GM18861 (cell line): Measurements from ENCODE around the gene ZNF100.
"Not testable (repeated sequence)": the region's sequence is repeated elsewhere in the genome, so short reads cannot be mapped to it uniquely, and the experiment has no call there.

Experiments used
- ATAC-seq: cut with Tn5 transposase; IDR thresholded peaks from one replicate; pipeline ENCODE4 v1.9.1; 2021; ENCODE audit not compliant: unreplicated experiment

The ZNF100 gene

DNA sequence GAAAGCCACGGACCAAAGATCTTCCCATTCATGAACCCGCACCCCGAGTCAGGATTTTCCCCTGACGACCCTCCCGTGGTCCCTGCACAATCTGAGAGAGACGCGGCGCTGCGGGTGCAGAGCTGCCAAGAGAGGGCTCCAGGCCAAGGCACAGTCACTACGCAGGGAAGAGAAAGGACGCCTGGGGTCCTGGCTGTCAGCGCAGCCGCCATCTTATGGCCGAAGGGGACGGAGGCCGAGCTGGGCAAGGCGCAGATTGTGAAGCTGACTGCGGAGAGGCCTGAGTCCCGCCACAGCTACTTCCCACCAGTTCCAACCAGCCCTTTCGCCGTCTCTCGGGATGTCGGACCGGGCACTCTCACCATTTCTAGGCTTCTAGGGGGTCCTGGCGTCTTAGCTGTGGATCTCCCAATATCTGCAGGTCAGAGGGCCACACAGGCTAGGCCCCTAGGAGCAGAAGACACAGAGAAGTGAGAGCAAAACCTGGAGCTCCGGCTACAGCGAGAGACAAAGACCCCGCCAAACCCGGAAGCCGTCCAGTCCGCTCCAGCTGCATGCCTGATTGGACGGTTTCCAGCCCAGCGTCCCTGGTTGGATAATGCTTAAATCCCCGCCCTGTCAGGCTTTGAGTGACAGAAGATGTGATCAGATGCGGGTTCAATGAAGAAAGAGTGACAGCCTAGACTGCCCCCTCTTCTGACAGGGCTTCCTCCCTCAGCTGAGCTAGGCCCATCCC, at the start of gene ZNF100:
Gene ZNF100, minus strand, starts transcription at position 515 of the 736 bp plus-strand sequence. Its CDS starts 150 bp downstream, at position 365.
- ATAC-seq, result peak; percentile 94

DNA sequence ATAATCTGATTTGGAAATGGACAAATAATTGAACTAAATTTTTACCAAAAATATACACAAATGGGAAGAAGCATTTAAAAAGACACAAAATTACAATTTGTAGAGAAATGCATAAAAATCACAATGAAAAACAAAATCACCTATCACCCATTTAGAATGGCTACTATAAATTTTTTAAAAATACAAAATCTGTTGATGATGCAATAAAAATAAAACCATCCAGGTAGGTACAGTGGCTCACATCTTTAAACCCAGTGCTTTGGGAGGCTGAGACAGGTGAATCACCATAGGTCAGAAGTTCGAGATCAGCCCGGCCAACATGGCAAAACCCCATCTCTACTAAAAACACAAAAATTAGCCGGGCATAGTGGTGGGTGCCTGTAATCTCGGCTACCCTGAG, 45.1 kb upstream of the ZNF100 start:
- ATAC-seq, result no peak

DNA sequence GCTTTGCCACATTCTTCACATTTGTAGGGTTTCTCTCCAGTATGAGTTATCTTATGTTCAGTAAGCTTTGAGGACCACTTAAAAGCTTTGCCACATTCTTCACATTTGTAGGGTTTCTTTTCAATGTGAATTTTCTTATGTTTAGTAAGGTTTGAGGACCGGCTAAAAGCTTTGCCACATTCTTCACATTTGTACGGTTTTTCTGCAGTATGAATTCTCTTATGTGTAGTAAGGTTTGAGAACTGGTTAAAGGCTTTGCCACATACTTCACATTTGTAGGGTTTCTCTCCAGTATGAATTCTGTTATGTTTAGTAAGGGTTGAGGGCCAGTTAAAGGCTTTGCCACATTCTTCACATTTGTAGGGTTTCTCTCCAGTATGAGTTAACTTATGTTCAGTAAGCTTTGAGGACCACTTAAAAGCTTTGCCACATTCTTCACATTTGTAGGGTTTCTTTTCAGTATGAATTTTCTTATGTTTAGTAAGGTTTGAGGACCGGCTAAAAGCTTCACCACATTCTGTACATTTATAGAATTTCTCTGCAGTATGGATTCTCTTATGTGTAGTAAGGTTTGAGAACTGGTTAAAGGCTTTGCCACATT, 41.1 kb upstream of the ZNF100 start:
- not testable (repeated sequence) for ATAC-seq

DNA sequence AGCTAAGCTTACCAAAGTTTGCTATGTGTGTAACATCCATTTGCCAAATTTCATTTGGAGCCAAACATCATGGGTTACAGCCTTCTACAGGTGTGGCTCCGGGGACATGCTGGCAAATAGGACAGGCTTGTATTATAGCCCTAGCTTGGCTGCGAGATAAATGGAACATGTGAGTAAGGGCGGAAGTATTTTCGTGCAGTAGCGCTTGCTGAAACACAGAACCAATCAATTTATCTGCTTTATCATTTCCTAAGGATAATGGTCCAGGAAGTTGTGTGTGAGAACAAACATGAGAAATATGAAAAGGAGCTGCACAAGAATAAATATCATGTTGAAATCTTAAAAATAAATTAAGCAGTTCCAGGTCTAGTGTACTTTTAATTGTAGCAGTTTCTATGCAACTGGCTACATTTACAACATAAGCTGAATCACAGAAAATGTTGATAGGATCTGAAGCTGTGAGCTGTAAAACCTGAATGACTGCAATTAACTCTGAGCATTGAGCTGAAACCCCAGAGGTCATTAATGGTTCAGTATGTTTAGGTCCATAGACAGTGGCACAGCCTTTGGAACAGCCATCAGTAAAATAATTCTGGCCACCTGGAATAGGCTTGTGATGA, 22.2 kb upstream of the ZNF100 start:
- ATAC-seq, result no peak

DNA sequence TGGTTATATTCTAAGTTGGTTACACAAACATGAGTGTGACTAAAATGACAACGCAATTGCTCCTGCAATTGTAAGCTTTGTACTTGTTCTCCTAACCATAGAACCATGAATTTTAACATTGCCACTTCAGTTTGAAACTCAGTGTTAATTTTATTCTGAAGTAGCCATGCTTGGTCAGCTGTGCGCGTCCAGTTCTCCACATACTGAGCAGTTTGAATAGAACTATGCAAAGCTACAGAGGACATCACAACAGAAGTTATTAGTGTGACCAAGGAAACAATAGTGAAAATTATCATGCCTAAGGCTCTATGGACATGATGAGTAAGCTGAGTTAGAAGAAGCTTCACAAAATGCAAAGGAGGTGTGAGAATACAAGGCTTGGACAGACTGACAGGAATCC, 19.6 kb upstream of the ZNF100 start:
- ATAC-seq, result no peak

DNA sequence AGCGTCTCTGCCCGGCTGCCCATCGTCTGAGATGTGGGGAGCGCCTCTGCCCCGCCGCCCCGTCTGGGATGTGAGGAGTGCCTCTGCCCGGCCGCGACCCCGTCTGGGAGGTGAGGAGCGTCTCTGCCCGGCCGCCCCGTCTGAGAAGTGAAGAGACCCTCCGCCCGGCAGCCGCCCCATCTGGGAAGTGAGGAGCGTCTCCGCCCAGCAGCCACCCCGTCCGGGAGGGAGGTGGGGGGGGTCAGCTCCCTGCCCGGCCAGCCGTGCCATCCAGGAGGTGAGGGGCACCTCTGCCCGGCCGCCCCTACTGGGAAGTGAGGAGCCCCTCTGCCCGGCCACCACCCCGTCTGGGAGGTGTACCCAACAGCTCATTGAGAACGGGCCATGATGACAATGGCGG, 8.4 kb upstream of the ZNF100 start:
- not testable (repeated sequence) for ATAC-seq

DNA sequence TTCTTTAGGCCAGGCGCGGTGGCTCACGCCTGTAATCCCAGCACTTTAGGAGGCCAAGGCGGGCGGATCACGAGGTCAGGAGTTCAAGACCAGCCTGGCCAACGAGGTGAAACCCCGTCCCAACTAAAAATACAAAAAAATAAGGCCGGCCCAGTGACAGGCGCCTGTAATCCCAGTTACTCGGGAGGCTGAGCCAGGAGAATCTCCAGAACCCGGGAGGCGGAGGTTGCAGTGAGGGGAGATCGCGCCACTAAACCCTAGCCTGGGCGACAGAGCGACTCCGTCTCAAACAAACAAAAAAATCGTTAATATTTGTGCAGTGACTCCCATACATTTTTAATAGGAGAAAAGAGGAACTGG, 694 bp downstream of the ZNF100 start:
- not testable (repeated sequence) for ATAC-seq

DNA sequence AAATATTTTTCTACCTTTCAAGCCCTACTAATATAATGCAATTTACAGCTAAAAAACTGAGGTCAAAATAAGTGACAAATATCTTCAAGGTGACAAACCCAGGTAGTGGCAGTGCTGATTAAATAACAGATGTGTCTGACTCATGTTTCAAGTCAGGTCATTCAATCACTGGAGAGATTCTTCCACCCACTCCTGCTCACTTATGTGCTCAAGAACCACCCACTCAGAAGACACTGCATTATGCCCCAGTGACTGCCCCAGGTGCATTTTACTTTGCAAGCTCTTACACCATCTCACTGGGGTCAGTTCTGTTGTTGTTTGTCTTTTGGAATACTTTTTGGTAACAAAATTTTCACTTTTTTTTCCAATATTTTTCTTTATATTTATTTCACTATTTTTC, 2.2 kb downstream of the ZNF100 start:
- no peak for ATAC-seq

DNA sequence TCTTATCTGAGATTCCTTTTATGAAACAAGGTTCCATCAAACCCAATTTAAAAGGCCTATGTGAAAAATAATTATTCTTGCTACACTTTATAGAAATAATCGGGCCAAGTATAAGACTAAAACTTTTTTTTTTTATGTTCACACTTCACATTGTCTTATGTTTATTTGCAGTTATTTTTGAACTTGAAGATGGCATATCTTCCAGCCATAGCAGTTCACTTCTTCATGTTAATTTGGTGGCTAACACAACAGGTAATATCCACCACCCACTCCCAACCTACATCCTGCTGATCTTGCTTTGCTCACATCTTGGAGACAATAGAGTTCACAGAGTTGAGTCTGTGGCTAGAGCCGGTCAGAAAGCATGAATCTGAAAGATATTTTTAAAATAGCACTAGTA, 5.8 kb downstream of the ZNF100 start:
- not testable (repeated sequence) for ATAC-seq

DNA sequence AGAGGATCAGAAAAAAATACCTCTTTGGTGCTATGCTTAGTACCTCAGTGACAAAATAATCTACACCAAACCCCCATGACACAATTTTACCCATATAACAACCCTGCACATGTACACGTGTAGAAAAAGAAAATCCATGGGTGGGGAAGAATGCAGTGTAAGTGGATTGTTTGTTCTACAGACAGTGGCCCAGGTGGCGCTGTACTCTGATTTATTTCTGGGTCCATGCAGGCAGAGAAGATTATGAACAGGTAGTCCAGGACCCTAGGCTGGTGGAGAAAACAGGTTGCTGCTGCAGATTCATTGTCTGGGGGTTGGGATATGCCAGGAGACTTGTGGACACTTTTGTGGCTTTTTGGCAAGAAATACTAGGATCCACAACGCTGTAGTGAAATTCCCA, 9.1 kb downstream of the ZNF100 start:
- ATAC-seq, result no peak

DNA sequence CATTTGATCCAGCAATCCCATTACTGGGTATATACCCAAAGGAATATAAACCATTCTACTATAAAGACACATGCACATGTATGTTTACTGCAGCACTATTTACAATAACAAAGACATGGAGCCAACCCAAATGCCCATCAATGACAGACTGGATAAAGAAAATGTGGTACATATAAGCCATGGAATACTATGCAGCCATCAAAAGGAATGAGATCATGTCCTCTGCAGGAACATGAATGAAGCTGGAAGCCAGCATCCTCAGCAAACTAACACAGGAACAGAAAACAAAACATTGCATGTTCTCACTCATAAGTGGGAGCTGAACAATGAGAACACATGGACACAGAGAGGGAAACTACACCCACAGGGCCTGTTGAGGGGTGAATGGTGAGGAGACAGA, 11.8 kb downstream of the ZNF100 start:
- ATAC-seq, result not testable (repeated sequence)

DNA sequence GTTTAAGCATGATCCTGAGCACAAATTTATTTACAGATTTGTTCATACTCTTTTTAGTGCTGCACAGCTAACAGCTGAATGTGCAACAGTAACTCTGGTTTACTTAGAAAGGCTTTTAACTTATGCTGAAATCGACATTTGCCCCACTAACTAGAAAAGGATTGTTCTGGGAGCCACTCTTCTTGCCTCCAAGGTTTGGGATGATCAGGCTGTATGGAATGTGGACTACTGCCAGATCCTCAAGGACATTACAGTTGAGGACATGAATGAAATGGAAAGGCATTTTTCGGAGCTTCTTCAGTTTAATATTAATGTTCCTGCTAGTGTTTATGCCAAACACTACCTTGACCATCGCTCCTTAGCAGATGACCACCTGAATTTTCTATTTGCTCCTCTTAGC, 16.0 kb downstream of the ZNF100 start:
- no peak for ATAC-seq

DNA sequence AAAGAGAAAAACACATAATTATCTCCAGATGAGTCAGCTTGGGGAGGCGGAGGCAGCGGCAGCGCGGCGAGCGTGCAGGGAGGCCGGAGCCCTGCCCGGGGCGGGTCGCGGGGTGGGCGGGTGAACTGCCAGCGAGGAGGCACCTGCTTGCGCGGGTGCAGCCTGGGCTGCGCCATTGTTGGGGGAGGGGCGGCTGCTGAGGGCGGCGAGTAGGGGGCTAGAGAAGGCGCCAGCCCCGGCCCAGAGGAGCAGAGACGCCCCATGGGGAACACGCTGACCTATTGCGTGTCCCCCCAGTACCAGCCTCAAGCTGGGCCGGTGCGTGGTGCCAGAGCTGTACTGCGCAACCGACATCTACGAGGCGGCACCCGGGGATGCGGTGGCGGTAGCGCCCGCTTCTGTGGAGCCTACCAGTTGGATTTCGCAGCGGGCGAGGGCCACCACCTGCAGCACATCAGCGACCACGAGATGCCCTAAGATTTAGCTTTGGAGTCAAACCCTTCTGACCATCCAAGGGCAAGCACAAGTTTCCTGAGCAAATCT, 16.7 kb downstream of the ZNF100 start:
- ATAC-seq, result no peak

DNA sequence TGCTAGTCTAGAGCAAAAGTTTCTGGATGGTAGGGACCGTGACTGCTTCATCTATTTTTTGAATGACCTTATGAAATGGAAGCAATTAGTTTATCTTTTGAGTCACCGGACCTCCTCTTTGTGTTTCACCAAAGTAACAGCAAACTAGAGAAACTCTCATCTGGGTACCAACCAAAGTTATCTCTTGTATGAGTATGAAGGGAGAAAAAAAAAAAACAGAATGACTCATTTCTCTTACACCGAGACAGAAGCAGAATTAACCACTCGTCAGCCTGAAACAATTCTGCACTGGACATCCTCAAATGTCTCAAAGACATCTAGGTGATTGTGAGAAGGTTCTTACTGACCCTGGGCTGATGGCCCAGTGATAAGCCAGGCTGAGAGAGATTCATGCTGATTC, 18.3 kb downstream of the ZNF100 start:
- no peak for ATAC-seq

DNA sequence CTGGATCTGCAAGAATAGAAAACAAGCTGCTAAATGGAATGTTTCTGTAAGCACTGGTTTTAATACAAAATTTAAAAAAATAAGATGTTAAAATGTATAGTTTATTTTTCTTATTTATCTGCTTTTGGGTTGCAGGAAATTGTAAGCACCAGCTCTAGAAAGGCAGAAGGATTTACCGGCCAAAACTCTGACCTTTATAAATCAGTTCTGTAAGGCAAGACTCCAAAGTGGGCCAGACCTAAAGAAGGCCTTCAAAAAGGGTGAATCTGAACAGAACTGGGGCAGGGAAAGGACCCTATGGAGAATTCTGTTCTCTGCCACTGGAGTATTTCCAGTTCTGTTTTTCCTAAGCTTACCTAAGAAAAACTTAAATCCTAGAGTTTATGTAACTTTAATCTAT, 19.3 kb downstream of the ZNF100 start:
- no peak for ATAC-seq

DNA sequence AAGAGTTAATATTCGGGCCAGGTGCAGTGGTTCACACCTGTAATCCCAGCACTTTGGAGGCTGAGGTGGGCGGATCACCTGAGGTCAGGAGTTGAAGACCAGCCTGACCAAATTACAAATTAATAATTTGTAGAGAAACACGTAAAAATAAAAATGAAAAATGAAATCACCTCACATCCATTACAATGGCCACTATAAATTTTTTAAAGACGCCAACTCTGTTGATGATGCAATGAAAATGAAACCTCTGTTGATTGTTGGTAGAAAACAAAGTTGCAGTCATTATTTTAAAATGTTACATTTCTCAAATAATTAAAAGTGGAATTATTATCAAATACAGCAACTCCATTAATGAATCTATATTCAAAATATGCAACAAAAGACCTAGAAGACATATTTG, 26.8 kb downstream of the ZNF100 start:
- no peak for ATAC-seq

DNA sequence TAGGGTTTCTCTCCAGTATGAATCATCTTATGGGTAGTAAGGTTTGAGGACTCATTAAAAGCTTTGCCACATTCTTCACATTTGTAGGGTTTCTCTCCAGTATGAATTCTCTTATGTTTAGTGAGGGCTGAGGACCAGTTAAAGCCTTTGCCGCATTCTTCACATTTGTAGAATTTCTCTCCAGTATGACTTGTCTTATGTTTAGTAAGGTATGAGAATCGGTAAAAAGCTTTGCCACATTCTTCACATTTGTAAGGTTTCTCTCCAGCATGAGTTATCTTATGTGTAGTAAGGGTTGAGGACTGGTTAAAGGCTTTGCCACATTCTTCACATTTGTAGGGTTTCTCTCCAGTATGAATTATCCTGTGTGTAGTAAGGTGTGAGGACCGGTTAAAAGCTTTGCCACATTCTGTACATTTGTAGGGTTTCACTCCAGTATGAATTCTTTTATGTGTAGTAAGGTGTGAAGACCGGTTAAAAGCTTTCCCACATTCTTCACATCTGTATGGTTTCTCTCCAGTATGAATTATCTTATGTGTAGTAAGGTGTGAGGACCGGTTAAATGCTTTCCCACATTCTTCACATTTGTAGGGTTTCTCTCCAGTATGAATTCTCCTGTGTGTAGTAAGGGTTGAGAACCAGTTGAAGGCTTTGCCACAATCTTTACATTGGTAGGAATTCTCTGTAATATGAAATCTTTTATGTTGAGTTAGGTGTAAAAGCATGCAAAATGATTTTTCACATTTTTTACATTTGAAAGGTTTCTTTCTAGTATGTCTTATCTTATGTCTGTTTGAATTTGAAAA, 40.2 kb downstream of the ZNF100 start:
- not testable (repeated sequence) for ATAC-seq

DNA sequence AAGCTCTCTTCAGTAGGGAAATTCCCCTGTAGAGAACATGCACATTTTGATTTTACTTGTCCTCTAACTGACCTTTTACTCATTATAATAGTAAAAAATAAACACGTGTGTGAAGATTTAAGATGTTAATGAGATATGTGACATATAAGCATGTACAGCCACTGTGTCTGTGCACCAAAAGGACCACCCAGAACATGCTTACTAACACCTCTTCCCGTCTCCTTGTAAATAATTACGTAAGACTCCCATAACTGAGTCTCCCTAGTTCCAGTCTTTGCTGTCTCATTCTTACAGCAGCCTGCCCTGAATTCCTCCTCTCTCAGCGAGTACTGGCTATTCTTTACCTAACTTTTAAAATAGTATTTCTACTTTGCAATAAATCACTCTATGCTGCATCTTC, 53.6 kb downstream of the ZNF100 start:
- ATAC-seq, result no peak

DNA sequence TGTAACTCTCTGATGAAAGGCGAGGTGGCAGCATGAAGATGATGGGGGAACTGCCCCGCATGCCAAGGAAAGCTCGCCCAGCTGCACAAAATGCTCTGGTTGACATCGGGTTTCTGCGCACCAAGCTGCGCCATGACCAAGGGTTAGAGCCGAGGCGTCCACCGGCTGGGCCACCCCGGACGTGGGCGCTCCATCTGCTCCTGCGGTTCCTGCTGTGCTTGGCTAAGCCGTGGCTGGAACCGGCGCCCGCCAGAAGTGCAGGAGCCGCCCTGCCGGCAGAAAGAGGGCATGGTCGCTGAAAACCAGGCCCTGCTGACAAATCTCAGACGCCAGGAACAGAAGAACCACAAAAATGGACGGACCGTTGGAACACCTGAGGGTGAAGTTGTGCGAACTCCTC, 57.9 kb downstream of the ZNF100 start:
- ATAC-seq, result no peak

DNA sequence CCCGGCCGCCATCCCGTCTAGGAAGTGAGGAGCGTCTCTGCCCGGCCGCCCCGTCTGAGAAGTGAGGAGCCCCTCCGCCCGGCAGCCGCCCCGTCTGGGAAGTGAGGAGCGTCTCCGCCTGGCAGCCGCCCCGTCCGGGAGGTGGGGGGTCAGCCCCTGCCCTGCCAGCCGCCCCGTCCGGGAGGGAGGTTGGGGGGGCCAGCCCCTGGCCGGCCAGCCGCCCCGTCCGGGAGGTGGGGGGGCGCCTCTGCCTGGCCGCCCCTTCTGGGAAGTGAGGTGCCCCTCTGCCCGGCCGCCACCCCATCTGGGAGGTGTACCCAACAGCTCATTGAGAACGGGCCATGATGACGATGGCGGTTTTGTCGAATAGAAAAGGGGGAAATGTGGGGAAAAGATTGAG, 59.5 kb downstream of the ZNF100 start:
- ATAC-seq, result not testable (repeated sequence)

DNA sequence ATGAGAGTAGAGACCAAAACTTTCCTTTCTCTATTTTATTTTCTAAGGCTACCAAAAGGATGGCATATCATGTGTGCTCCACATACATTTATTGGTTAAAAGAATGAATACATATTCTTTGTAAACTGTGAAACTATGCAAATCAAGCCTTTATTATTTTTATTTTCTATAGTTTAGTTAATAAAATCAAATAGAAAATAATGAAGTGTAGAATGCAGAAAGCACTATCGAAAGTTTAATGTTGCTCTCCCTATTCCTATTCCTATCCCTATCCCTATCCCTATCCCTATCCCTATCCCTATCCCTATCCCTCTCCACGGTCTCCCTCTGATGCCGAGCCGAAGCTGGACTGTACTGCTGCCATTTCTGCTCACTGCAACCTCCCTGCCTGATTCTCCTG, 60.3 kb downstream of the ZNF100 start:
- no peak for ATAC-seq
